Brain microvascular endothelial cell (primary cell): ENCODE measurements around the gene MKNK2.

ENCODE experiments used
- DNase-seq: peaks from one replicate; pipeline ENCODE4 v3.0.0-alpha.2; 2020
- H3K27ac ChIP-seq: fragments of 250-450 bp; sonication (Bioruptor Pico); 2 replicates; pipeline ENCODE4 v1.5.1; 2020; ENCODE audit warnings: mild to moderate bottlenecking, moderate library complexity
- H3K27me3 ChIP-seq: fragments of 250-450 bp; sonication (Bioruptor Pico); replicated peaks from 2 replicates; pipeline ENCODE4 v1.5.1; 2020; ENCODE audit warnings: mild to moderate bottlenecking
- H3K36me3 ChIP-seq: fragments of 250-450 bp; sonication (Bioruptor Pico); replicated peaks from 2 replicates; pipeline ENCODE4 v1.5.1; 2020; ENCODE audit warnings: mild to moderate bottlenecking
- H3K4me3 ChIP-seq: 2 replicates; pipeline ENCODE4 v1.5.1; 2011; ENCODE audit warnings: low read depth, mild to moderate bottlenecking, control low read depth, low read length, moderate library complexity
- in situ Hi-C: cut with HindIII; loops from 2 replicates; pipeline ENCODE4 v1.10.0; 2017; ENCODE audit warnings: low sequenced_read_pairs, low pct_ligation_motif_present
- TF ChIP-seq, protein P1 (sequence below): IDR thresholded peaks from 2 replicates; pipeline ENCODE4 v1.5.1; 2011; ENCODE audit warnings: low read depth, mild to moderate bottlenecking, moderate library complexity, low read length, control low read depth, inconsistent platforms; ENCODE audit errors: missing control alignments

MKNK2 gene

DNA sequence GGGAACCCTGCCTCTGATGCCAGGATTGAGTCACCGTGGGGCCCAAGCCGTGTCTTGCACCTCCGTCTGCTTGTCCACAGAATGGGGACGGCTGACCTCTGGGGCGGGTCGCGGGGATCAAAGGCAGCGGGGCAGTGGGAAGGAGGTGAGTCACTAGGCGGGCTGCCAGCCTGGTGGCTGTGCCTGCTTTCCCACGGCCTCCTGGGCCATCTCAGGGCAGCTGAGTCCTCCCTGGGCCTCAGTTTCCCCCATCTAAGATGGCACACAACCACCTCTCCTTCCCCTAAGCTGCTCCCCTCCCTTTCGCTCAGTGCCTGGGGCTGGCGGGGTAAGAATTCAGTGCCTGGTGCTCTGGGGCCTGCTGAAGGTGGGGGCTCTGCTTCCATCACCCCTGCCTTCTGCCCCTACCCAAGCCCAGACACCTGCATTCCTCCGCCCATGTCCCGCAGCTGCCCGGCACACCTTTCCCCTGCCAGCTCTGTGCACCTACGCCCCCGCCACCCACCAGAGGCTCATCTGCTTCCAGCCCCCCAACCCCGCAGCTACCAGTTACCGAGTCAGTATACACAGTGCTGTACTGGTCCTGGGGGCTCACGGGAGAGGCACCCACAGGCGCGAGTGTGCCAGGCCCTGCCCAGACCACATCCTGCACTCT is 3.5 kb downstream of the MKNK2 start:
- in situ Hi-C loops: no loop called here
- peaks cover 25% of the 10 kb centered on the region for H3K36me3 ChIP-seq
- no peak overlapping the region for H3K27ac ChIP-seq
- TF ChIP-seq, protein P1, sequence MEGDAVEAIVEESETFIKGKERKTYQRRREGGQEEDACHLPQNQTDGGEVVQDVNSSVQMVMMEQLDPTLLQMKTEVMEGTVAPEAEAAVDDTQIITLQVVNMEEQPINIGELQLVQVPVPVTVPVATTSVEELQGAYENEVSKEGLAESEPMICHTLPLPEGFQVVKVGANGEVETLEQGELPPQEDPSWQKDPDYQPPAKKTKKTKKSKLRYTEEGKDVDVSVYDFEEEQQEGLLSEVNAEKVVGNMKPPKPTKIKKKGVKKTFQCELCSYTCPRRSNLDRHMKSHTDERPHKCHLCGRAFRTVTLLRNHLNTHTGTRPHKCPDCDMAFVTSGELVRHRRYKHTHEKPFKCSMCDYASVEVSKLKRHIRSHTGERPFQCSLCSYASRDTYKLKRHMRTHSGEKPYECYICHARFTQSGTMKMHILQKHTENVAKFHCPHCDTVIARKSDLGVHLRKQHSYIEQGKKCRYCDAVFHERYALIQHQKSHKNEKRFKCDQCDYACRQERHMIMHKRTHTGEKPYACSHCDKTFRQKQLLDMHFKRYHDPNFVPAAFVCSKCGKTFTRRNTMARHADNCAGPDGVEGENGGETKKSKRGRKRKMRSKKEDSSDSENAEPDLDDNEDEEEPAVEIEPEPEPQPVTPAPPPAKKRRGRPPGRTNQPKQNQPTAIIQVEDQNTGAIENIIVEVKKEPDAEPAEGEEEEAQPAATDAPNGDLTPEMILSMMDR: no peak
- no peak for DNase-seq
- no peaks in the 10 kb centered on the region for H3K27me3 ChIP-seq
- no peak overlapping the region for H3K4me3 ChIP-seq

DNA sequence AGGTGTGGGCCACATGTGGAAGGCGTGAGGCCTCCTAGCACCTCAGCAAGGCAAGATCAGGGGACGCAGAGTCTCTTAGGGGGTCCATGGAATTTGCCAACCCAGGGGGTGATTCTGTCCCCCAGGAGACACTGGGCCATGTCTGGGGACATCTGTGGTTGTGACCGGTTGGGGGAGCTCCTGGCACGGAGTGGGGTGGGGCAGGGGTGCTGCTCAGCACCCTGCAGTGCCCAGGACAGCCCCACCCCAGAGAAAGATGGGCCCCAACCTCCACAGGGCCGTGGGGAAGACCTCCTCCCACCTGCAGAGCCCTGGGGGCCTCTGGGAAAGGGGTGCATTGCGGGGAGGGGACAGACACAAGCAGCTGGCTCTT is 4.0 kb downstream of the MKNK2 start:
- H3K36me3 ChIP-seq: peaks cover 30% of the 10 kb centered on the region
- no peak overlapping the region for H3K27ac ChIP-seq
- no peak overlapping the region for H3K4me3 ChIP-seq
- in situ Hi-C loops: no loop called here
- DNase-seq: no peak
- TF ChIP-seq, protein P1: no peak
- no peaks in the 10 kb centered on the region for H3K27me3 ChIP-seq

DNA sequence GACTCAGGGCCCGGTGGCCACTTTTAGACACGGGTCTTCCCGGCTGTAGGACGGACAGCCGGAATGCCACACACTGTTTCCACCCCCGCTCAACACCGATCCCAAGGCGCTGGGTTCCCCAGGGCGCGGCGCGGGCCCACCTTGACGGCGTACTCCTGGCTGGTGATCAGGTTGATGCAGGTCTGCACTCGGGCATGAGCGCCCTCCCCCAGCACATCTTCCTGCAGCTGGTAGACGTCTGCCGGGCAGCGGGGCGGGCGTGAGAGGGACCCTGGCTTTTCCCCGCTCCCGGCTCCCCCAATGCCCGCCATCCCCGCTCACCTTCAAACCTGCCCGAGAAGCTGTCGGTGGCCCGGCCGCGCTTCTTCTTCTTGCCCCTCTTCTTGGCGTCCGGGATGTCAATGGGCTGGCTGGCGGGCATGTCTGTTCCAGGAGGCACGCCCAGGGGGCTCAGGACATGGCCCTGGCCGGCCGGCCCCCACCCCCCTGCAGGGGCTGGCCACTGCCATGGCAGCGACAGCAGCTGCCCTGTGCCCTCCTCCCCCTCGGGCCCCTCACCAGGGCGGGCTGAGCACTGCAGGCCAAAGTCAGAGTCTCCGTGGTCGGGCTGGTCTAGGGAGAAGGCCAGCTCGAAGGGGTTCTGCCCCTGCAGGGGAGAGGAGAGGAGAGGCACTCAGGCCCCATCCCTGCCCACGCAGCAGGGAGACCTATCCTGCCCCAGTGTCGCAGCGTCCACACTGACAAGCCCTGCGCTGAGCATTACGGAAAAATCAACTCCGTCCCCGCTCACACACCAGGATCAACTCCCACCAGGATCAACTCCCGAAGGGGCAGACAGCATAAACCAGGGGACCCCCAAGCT is 4.8 kb downstream of the MKNK2 start:
- no peaks in the 10 kb centered on the region for H3K27me3 ChIP-seq
- in situ Hi-C loops: no loop called here
- H3K36me3 ChIP-seq: peaks cover 36% of the 10 kb centered on the region
- no peak overlapping the region for H3K4me3 ChIP-seq
- no peak overlapping the region for H3K27ac ChIP-seq
- no peak for DNase-seq
- TF ChIP-seq, protein P1: no peak

DNA sequence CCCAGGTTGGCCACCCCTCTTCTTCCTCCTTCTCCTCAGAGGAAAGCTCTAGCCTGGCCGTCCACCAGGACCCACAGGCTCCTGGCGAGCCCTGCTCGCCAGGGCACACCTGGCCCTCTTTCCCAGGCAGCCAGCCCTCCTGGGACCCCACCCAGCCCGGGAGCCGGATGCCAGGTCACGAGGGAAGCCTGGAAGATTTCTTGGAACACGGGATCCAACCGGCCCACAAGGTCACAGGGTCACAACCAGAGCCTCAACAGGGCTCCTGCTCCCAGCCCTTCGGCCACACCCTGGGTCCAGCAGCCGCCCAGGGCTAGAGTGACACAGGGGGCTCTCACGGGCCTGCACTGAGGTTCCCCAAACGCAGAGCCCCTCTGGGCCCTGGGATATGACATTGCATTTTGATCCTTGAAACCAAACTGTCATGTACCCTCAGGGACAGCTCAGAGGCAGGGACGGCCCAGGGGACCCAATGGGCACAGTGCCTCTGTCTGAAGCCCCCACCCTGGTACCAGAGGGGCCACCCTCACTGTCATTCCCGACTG is 5.5 kb downstream of the MKNK2 start:
- Histone ChIP-seq H3K4me3 (no peak overlapping the region), H3K27me3 (no peaks in the 10 kb centered on the region), H3K36me3 (peaks cover 43% of the 10 kb centered on the region), H3K27ac (no peak overlapping the region)
- no peak for DNase-seq
- in situ Hi-C loops: no loop called here
- TF ChIP-seq, protein P1: no peak

DNA sequence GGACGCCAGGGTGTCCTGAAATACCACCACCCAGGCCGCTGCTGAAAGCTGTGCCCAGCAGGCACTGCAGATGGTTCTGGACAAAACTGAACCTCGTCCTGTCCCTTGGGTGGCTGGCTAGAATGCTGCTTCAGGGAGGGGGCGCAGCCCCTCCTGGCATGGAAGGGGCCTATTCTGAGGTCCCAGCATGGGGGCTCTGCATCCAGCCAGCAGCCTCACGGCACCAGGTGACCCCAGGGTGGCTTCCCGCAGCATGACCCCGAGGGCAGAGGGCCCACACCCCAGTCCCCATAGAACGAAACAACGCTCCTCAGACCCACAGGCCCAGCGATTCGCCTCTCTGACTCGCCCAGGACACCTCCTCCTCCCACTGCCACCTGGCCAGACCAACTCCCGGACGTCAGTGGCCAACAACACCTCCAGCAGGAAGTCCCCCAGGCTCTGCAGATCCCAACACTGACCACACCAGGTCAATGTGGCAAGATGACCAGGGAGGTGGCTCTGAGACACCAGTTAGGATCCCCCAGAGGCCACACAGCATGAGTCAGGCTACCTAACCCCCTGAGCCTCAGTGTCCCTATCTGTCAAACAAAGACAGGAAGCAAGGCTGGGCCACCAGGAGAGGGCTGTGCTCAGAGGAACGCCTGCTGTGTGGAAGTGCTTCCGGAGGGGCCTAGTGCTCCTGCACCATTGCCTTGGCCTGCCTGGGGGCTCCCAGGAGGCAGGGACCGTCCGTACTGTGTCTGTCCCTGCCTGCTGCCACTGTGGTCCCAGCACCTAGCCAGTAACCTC is 6.1 kb downstream of the MKNK2 start:
- in situ Hi-C loops: no loop called here
- Histone ChIP-seq H3K27ac (no peak overlapping the region), H3K4me3 (no peak overlapping the region), H3K36me3 (peaks cover 49% of the 10 kb centered on the region), H3K27me3 (no peaks in the 10 kb centered on the region)
- TF ChIP-seq, protein P1: no peak
- DNase-seq: no peak
